Immature natural killer cell (primary cell): ENCODE results near the gene ZBTB8B. TPM values are rescaled to one million over a fixed set of nuclear protein-coding genes. Genes with fewer than 3 reads are reported as not detected.
"Not testable (repeated sequence)": the region's sequence is repeated elsewhere in the genome, so short reads cannot be mapped to it uniquely, and the experiment has no call there.

Experiments used
- DNase-seq, 3 donors: peaks; one replicate each; pipeline ENCODE4 v3.0.0; 2022; ENCODE audit warnings: mixed read lengths in 1 of 3
- H3K27ac Mint-ChIP-seq, 6 donors: one replicate each; pipeline ENCODE4 v1.8.0; 2020; ENCODE audit warnings: mixed read lengths in 6 of 6, mild to moderate bottlenecking in 5 of 6, inconsistent platforms in 4 of 6, moderate library complexity in 3 of 6
- H3K27me3 Mint-ChIP-seq, 3 donors: one replicate each; pipeline ENCODE4 v1.8.0; 2020 to 2021; ENCODE audit warnings: low read depth in 3 of 3, mild to moderate bottlenecking in 3 of 3, mixed read lengths in 3 of 3, moderate library complexity in 3 of 3, inconsistent platforms in 1 of 3
- H3K36me3 Mint-ChIP-seq, 3 donors: one replicate each; pipeline ENCODE4 v1.8.0; 2020; ENCODE audit warnings: mixed read lengths in 3 of 3, inconsistent platforms in 2 of 3, mild to moderate bottlenecking in 2 of 3
- H3K4me1 Mint-ChIP-seq, 2 donors: one replicate each; pipeline ENCODE4 v1.8.0; 2020; ENCODE audit warnings: inconsistent platforms in 2 of 2, mild to moderate bottlenecking in 2 of 2, mixed read lengths in 2 of 2, moderate library complexity in 1 of 2
- H3K4me3 Mint-ChIP-seq, 5 donors: one replicate each; pipeline ENCODE4 v1.8.0; 2020; ENCODE audit warnings: mild to moderate bottlenecking in 5 of 5, mixed read lengths in 5 of 5, inconsistent platforms in 3 of 5, moderate library complexity in 3 of 5
- H3K9me3 Mint-ChIP-seq, 6 donors: one replicate each; pipeline ENCODE4 v1.8.0; 2020; ENCODE audit warnings: mild to moderate bottlenecking in 6 of 6, mixed read lengths in 6 of 6, inconsistent platforms in 4 of 6, moderate library complexity in 3 of 6
- polyA plus RNA-seq, 3 donors: library from polyadenylated mRNA; unstranded; fragments of 300-500 nt; fragmentation: Illumina TruSeq; gene quantifications; one replicate each; pipeline ENCODE4 v1.2.3, GENCODE V29; 2021

The ZBTB8B gene
- not detected for polyA plus RNA-seq

- Mint-ChIP-seq H3K36me3 (no peaks in the 10 kb centered on the region), H3K4me3 (peak within 1 kb of the TSS; percentile 69 to 82 (median 72)), H3K27me3 (peaks cover 20 to 41% (median 20%) of the 10 kb centered on the region in 3 donors), H3K27ac (no peak within 1 kb of the TSS), H3K9me3 (peaks cover 0 to 6% (median 0%) of the 10 kb centered on the region in 6 donors), H3K4me1 (peaks cover 15 to 16% of the 10 kb centered on the region in 2 donors)
- peak; percentile 25 to 32 (median 30) for DNase-seq
Measured at GRCh38 chr1:32464716-32465577, at the start of gene ZBTB8B. ZBTB8B (plus strand) TSS chr1:32465072; CDS start chr1:32470625, 5,553 bp downstream.

GRCh38 chr1:32421775-32422174, 43.1 kb upstream of the ZBTB8B start:
- no peaks in the 10 kb centered on the region for H3K36me3 Mint-ChIP-seq
- DNase-seq, result no peak

GRCh38 chr1:32426489-32427255, 38.2 kb upstream of the ZBTB8B start:
- Mint-ChIP-seq H3K9me3 (no peaks in the 10 kb centered on the region), H3K4me3 (no peak overlapping the region), H3K36me3 (no peaks in the 10 kb centered on the region)

More at GRCh38 chr1:32421775-32422174, 43.1 kb upstream of the ZBTB8B start:
- H3K4me1 Mint-ChIP-seq, result no peaks in the 10 kb centered on the region
- H3K9me3 Mint-ChIP-seq, result peaks cover 0 to 13% (median 11%) of the 10 kb centered on the region in 6 donors
- peaks cover 9 to 15% (median 10%) of the 10 kb centered on the region in 3 donors for H3K27me3 Mint-ChIP-seq
- peak overlapping the region in 1 of 6 donors; percentile 55 for H3K27ac Mint-ChIP-seq
- no peak overlapping the region for H3K4me3 Mint-ChIP-seq

GRCh38 chr1:32427264-32427963, 37.5 kb upstream of the ZBTB8B start:
- Mint-ChIP-seq H3K27ac (no peak overlapping the region), H3K36me3 (no peaks in the 10 kb centered on the region), H3K27me3 (peaks cover 10 to 38% (median 13%) of the 10 kb centered on the region in 3 donors), H3K4me3 (no peak overlapping the region), H3K9me3 (no peaks in the 10 kb centered on the region), H3K4me1 (no peaks in the 10 kb centered on the region)
- no peak for DNase-seq

More at GRCh38 chr1:32426489-32427255, 38.2 kb upstream of the ZBTB8B start:
- no peak overlapping the region for H3K27ac Mint-ChIP-seq
- H3K27me3 Mint-ChIP-seq, result peaks cover 10 to 36% (median 13%) of the 10 kb centered on the region in 3 donors
- no peak for DNase-seq
- no peaks in the 10 kb centered on the region for H3K4me1 Mint-ChIP-seq

- DNase-seq, result no peak
- H3K9me3 Mint-ChIP-seq, result no peaks in the 10 kb centered on the region
- peaks cover 4 to 34% (median 5%) of the 10 kb centered on the region in 3 donors for H3K27me3 Mint-ChIP-seq
- no peak overlapping the region for H3K4me3 Mint-ChIP-seq
- no peaks in the 10 kb centered on the region for H3K36me3 Mint-ChIP-seq
- H3K4me1 Mint-ChIP-seq, result no peaks in the 10 kb centered on the region
- H3K27ac Mint-ChIP-seq, result no peak overlapping the region
Measured at GRCh38 chr1:32431736-32432400, 33.0 kb upstream of the ZBTB8B start.

- peaks cover 0 to 10% (median 5%) of the 10 kb centered on the region in 6 donors for H3K9me3 Mint-ChIP-seq
- H3K27me3 Mint-ChIP-seq, result peaks cover 6 to 12% (median 7%) of the 10 kb centered on the region in 3 donors
- DNase-seq, result no peak
- H3K4me1 Mint-ChIP-seq, result no peaks in the 10 kb centered on the region
- no peak overlapping the region for H3K27ac Mint-ChIP-seq
- H3K4me3 Mint-ChIP-seq, result no peak overlapping the region
- H3K36me3 Mint-ChIP-seq, result peaks cover 0 to 6% (median 0%) of the 10 kb centered on the region in 3 donors
Measured at GRCh38 chr1:32438136-32438535, 26.7 kb upstream of the ZBTB8B start.

GRCh38 chr1:32438777-32439176, 26.1 kb upstream of the ZBTB8B start:
- not testable (repeated sequence) for DNase-seq, H3K36me3 Mint-ChIP-seq, H3K4me1 Mint-ChIP-seq, H3K27ac Mint-ChIP-seq, H3K4me3 Mint-ChIP-seq, H3K9me3 Mint-ChIP-seq
- H3K27me3 Mint-ChIP-seq, result peaks cover 6 to 10% (median 8%) of the 10 kb centered on the region in 3 donors

GRCh38 chr1:32441467-32441866, 23.4 kb upstream of the ZBTB8B start:
- not testable (repeated sequence) for H3K27ac Mint-ChIP-seq, H3K9me3 Mint-ChIP-seq, H3K4me3 Mint-ChIP-seq, H3K4me1 Mint-ChIP-seq, DNase-seq, H3K36me3 Mint-ChIP-seq
- H3K27me3 Mint-ChIP-seq, result peaks cover 7 to 12% (median 9%) of the 10 kb centered on the region in 3 donors

GRCh38 chr1:32447469-32448185, 17.2 kb upstream of the ZBTB8B start:
- no peak for DNase-seq
- Mint-ChIP-seq H3K9me3 (peaks cover 0 to 4% (median 0%) of the 10 kb centered on the region in 6 donors), H3K27ac (no peak overlapping the region), H3K4me3 (no peak overlapping the region), H3K36me3 (peaks cover 0 to 3% (median 0%) of the 10 kb centered on the region in 3 donors), H3K4me1 (peaks cover 0 to 1% of the 10 kb centered on the region in 2 donors), H3K27me3 (peaks cover 1 to 14% (median 8%) of the 10 kb centered on the region in 3 donors)

- peaks cover 1 to 11% (median 8%) of the 10 kb centered on the region in 3 donors for H3K27me3 Mint-ChIP-seq
Measured at GRCh38 chr1:32448186-32448772, 16.6 kb upstream of the ZBTB8B start.

GRCh38 chr1:32448773-32449456, 16.0 kb upstream of the ZBTB8B start:
- Mint-ChIP-seq H3K27me3 (peaks cover 1 to 9% (median 4%) of the 10 kb centered on the region in 3 donors), H3K27ac (peak overlapping the region in 1 of 6 donors; percentile 15), H3K4me1 (peaks cover 0 to 1% of the 10 kb centered on the region in 2 donors), H3K9me3 (peaks cover 0 to 4% (median 0%) of the 10 kb centered on the region in 6 donors), H3K4me3 (no peak overlapping the region), H3K36me3 (peaks cover 0 to 3% (median 0%) of the 10 kb centered on the region in 3 donors)
- DNase-seq, result no peak

More at GRCh38 chr1:32448186-32448772, 16.6 kb upstream of the ZBTB8B start:
- not testable (repeated sequence) for H3K9me3 Mint-ChIP-seq, H3K27ac Mint-ChIP-seq, H3K4me1 Mint-ChIP-seq, H3K36me3 Mint-ChIP-seq, H3K4me3 Mint-ChIP-seq
- peak; percentile 18 to 27 (median 19) for DNase-seq

- not testable (repeated sequence) for H3K9me3 Mint-ChIP-seq, H3K36me3 Mint-ChIP-seq, H3K27me3 Mint-ChIP-seq, H3K4me1 Mint-ChIP-seq, H3K27ac Mint-ChIP-seq, H3K4me3 Mint-ChIP-seq, DNase-seq
Measured at GRCh38 chr1:32449457-32449831, 15.4 kb upstream of the ZBTB8B start.
